ENCODE measurements around the gene CAMKMT.

DNA sequence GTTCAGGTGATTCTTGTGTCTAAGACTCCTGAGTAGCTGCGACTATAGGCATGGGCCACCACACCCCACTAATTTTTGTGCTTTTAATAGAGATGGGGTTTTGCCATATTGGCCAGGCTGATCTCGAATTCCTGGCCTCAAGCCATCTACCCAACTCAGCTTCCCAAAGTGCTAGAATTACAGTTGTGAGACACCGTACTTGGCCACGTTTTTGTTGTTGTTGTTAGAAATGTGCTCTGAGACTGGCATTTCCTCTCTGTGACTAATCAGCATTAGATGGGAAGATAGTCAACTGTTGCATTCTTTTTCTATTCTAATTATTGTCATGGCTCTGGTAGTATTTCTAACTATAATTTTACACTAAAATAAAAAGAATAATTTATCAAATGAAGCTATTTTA, 191.7 kb downstream of the CAMKMT start:
- TF ChIP-seq, protein P1, sequence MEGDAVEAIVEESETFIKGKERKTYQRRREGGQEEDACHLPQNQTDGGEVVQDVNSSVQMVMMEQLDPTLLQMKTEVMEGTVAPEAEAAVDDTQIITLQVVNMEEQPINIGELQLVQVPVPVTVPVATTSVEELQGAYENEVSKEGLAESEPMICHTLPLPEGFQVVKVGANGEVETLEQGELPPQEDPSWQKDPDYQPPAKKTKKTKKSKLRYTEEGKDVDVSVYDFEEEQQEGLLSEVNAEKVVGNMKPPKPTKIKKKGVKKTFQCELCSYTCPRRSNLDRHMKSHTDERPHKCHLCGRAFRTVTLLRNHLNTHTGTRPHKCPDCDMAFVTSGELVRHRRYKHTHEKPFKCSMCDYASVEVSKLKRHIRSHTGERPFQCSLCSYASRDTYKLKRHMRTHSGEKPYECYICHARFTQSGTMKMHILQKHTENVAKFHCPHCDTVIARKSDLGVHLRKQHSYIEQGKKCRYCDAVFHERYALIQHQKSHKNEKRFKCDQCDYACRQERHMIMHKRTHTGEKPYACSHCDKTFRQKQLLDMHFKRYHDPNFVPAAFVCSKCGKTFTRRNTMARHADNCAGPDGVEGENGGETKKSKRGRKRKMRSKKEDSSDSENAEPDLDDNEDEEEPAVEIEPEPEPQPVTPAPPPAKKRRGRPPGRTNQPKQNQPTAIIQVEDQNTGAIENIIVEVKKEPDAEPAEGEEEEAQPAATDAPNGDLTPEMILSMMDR (IDR thresholded peaks at IDR 0.05): no peak
- no peak for TF ChIP-seq EZH2 (IDR thresholded peaks at IDR 0.05; ENCODE audit: borderline replicate concordance, insufficient read depth, low read depth, low read length, poor library complexity, severe bottlenecking)

Data from B cell (primary cell).